Left hindlimb (tissue), 1 donor: ENCODE measurements around the gene IL22RA1.

Experiments
- DNase-seq: peaks from one replicate; pipeline ENCODE4 v3.0.0-alpha.2; 2018

Gene IL22RA1

GRCh38 chr1:24164004-24164403, 21.1 kb upstream of the IL22RA1 start:
- DNase-seq, result no peak

- no peak for DNase-seq
Observed at GRCh38 chr1:24162201-24162600, 19.3 kb upstream of the IL22RA1 start.

GRCh38 chr1:24161270-24161669, 18.3 kb upstream of the IL22RA1 start:
- no peak for DNase-seq

GRCh38 chr1:24159366-24159765, 16.4 kb upstream of the IL22RA1 start:
- DNase-seq, result no peak

- no peak for DNase-seq
Observed at GRCh38 chr1:24157918-24158481, 15.1 kb upstream of the IL22RA1 start.

GRCh38 chr1:24156542-24157260, 13.8 kb upstream of the IL22RA1 start:
- DNase-seq, result no peak

GRCh38 chr1:24155011-24155782, 12.3 kb upstream of the IL22RA1 start:
- DNase-seq, result no peak

GRCh38 chr1:24154215-24154614, 11.3 kb upstream of the IL22RA1 start:
- no peak for DNase-seq

- DNase-seq, result no peak
Observed at GRCh38 chr1:24152631-24153494, 9.9 kb upstream of the IL22RA1 start.

- DNase-seq, result no peak
Observed at GRCh38 chr1:24151175-24151533, 8.2 kb upstream of the IL22RA1 start.

GRCh38 chr1:24150234-24151174, 7.6 kb upstream of the IL22RA1 start:
- peak; percentile 84 for DNase-seq

GRCh38 chr1:24149866-24150233, 6.9 kb upstream of the IL22RA1 start:
- no peak for DNase-seq

GRCh38 chr1:24147816-24148215, 4.9 kb upstream of the IL22RA1 start:
- DNase-seq, result no peak

- no peak for DNase-seq
Observed at GRCh38 chr1:24147194-24147593, 4.3 kb upstream of the IL22RA1 start.

- DNase-seq, result no peak
Observed at GRCh38 chr1:24141311-24141997, 1.5 kb downstream of the IL22RA1 start.

- no peak for DNase-seq
Observed at GRCh38 chr1:24140741-24141181, 2.2 kb downstream of the IL22RA1 start.

- DNase-seq, result no peak
Observed at GRCh38 chr1:24139841-24140425, 3.0 kb downstream of the IL22RA1 start.

GRCh38 chr1:24139222-24139489, 3.8 kb downstream of the IL22RA1 start:
- no peak for DNase-seq

GRCh38 chr1:24138476-24139221, 4.3 kb downstream of the IL22RA1 start:
- no peak for DNase-seq

GRCh38 chr1:24136956-24137539, 5.9 kb downstream of the IL22RA1 start:
- no peak for DNase-seq
